HepG2 (cell line): ENCODE results near the gene SUMO1. TPM values are rescaled to one million over a fixed set of nuclear protein-coding genes. Genes with fewer than 3 reads are reported as not detected.

Source experiments
- ATRX ChIP-seq: sonication (generic); formaldehyde crosslinking; IDR thresholded peaks from 2 replicates; pipeline ENCODE4 v1.4.0; 2020; ENCODE audit warnings: missing genetic modification reagents, borderline replicate concordance
- FOXO4 ChIP-seq: sonication (generic); formaldehyde crosslinking; conservative IDR thresholded peaks from 2 replicates; pipeline ENCODE4 v1.8.1; 2023; ENCODE audit warnings: missing genetic modification reagents
- HES4 ChIP-seq: sonication (generic); formaldehyde crosslinking; IDR thresholded peaks from 2 replicates; pipeline ENCODE4 v1.9.0; 2021; ENCODE audit warnings: mild to moderate bottlenecking, missing genetic modification reagents, borderline replicate concordance
- MIXL1 ChIP-seq: IDR thresholded peaks from 2 replicates; pipeline ENCODE4 v1.6.1; 2016
- NFATC3 ChIP-seq: sonication (generic); formaldehyde crosslinking; IDR thresholded peaks from 2 replicates; pipeline ENCODE4 v1.5.1; 2020; ENCODE audit warnings: mild to moderate bottlenecking, missing genetic modification reagents
- SKI ChIP-seq: fragments of 450-650 bp; IDR thresholded peaks from one replicate; pipeline ENCODE4 v1.6.1; 2018; ENCODE audit warnings: mild to moderate bottlenecking; ENCODE audit not compliant: partially characterized antibody
- SOX13 ChIP-seq, 3 experiments: fragments of 450-650 bp in 1 of 3; sonication (generic) in 1 of 3; formaldehyde crosslinking in 1 of 3; IDR thresholded peaks in 2 of 3; conservative IDR thresholded peaks in 1 of 3; 2 replicates each; pipeline versions ENCODE4 v1.5.0 to v1.6.1; 2016 to 2020; ENCODE audit warnings: antibody characterized with exemption in 1 of 3, mild to moderate bottlenecking in 1 of 3, missing compliant biosample characterization in 1 of 3, missing genetic modification reagents in 1 of 3, moderate library complexity in 1 of 3
- ZBTB2 ChIP-seq: sonication (generic); formaldehyde crosslinking; IDR thresholded peaks from 2 replicates; pipeline ENCODE4 v1.8.0; 2022; ENCODE audit warnings: low read depth, missing genetic modification reagents
- ZNF580 ChIP-seq: IDR thresholded peaks from 2 replicates; pipeline ENCODE4 v1.6.1; 2016; ENCODE audit warnings: low read depth, borderline replicate concordance
- ZNF619 ChIP-seq: sonication (generic); formaldehyde crosslinking; IDR thresholded peaks from 2 replicates; pipeline ENCODE4 v1.4.0; 2020; ENCODE audit warnings: mild to moderate bottlenecking, missing genetic modification reagents
- ZNF639 ChIP-seq: conservative IDR thresholded peaks from 2 replicates; pipeline ENCODE4 v1.6.1; 2018; ENCODE audit warnings: missing genetic modification reagents
- ZNF687 ChIP-seq: sonication (generic); formaldehyde crosslinking; IDR thresholded peaks from 2 replicates; pipeline ENCODE4 v1.5.1; 2020; ENCODE audit warnings: mild to moderate bottlenecking, missing genetic modification reagents, moderate library complexity
- ZNF816 ChIP-seq: sonication (generic); formaldehyde crosslinking; IDR thresholded peaks from 2 replicates; pipeline ENCODE4 v1.8.0; 2022; ENCODE audit warnings: missing genetic modification reagents, mild to moderate bottlenecking, borderline replicate concordance
- polyA plus RNA-seq, 8 experiments: library from polyadenylated mRNA; depleted of rRNA in 3 of 8; stranded (reverse) in 7 of 8; unstranded in 1 of 8; fragments of >200 nt; fragmentation: Illumina TruSeq in 4 of 8; extraction: Trizol in 4 of 8; gene quantifications; 2 replicates each; pipeline versions ENCODE4 v1.2.1 to v1.2.3, GENCODE V29; 2011 to 2016; ENCODE audit warnings: low read depth in 4 of 8, missing spikeins in 1 of 8, mixed read lengths in 1 of 8; ENCODE audit not compliant: insufficient read depth in 1 of 8
- total RNA-seq, 5 experiments: library from RNA; depleted of rRNA; stranded (reverse); fragments of >200 nt; fragmentation: Illumina TruSeq; extraction: Trizol; gene quantifications; 2 replicates each; pipeline ENCODE4 v1.2.3, GENCODE V29; 2016; ENCODE audit warnings: low read depth in 1 of 5
- TF ChIP-seq, protein P1 (sequence below): sonication (generic); formaldehyde crosslinking; IDR thresholded peaks from 2 replicates; pipeline ENCODE4 v1.5.1; 2020; ENCODE audit warnings: mild to moderate bottlenecking, missing genetic modification reagents, borderline replicate concordance
- TF ChIP-seq, protein P2 (sequence below): sonication (generic); formaldehyde crosslinking; IDR thresholded peaks from 2 replicates; pipeline ENCODE4 v1.9.0; 2021; ENCODE audit warnings: missing genetic modification reagents, borderline replicate concordance

SUMO1 gene
- total and polyA plus RNA-seq, 2 of the 13 experiments (the other 11 are each of a cell fraction or from before 2014, with no cell fraction given), result 101 to 173 TPM

DNA sequence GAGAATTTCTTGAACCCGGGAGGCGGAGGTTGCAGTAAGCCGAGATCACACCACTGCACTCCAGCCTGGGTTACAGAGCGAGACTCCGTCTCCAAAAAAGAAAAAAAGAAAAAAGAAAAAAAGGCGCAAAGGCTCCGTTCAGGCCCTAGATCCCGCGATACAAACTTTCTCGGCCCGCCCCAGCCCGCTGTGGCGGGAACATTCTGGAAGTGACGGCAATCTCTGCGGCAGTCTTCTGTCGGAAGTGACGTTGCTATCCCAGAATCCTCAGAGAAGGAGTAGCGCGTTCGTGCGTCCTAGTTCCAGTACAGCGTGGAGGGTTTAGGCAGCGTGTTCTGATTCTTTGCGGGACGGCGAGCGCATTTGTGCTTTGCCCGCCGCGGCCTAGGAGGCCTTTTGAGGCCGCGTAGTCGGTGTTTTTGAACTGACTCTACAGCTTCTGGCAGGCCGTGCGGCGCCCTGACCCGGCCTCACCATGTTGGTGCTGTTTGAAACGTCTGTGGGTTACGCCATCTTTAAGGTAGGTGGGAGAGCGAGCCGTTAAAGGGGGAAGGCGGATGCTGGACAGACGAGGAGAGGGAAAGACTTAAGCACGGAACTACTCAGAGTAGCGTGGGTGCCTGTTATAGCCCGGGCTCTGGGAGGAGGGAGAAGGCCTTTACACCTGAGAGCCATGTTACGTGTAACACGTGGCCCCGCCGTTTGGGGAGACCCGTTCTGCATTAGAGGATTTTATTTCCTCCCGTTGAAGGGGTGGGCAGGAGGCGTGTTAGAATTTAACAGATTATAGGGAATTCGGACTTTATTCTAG is 27.3 kb upstream of the SUMO1 start, which contains the start of gene NOP58 (continued):
- TF ChIP-seq ZNF639 (CRISPR knock-in tag) (peak; percentile 73), ZNF619 (no peak), SKI (peak; percentile 9), MIXL1 (CRISPR knock-in tag) (0 out of 2 replicates have a peak, but pooled peaks have one; percentile 61), ZNF687 (CRISPR knock-in tag) (peak; percentile 98), ATRX (CRISPR knock-in tag) (peak; percentile 20; the same call in 1 of the 2 replicates), ZBTB2 (peak; percentile 62; the same call in 1 of the 2 replicates), SOX13 (IDR thresholded peaks at IDR 0.05) (no peak), SOX13 (CRISPR knock-in tag; conservative IDR thresholded peaks at IDR 0.05 in 1 of 2, IDR thresholded peaks at IDR 0.05 in 1 of 2) (peak in 1 of 2 experiments; percentile 53; a peak in 2 of 4 replicates), ZNF816 (CRISPR knock-in tag) (peak; percentile 97; the same call in 1 of the 2 replicates), FOXO4 (CRISPR knock-in tag) (peak; percentile 73; the same call in 1 of the 2 replicates), NFATC3 (peak; percentile 96), ZNF580 (peak; percentile 91), HES4 (CRISPR knock-in tag) (peak; percentile 94)
- TF ChIP-seq, protein P1, sequence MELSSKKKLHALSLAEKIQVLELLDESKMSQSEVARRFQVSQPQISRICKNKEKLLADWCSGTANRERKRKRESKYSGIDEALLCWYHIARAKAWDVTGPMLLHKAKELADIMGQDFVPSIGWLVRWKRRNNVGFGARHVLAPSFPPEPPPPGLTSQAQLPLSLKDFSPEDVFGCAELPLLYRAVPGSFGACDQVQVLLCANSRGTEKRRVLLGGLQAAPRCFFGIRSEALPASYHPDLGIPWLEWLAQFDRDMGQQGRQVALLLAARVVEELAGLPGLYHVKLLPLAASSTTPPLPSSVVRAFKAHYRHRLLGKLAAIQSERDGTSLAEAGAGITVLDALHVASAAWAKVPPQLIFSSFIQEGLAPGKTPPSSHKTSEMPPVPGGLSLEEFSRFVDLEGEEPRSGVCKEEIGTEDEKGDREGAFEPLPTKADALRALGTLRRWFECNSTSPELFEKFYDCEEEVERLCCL, result peak; percentile 77; the same call in 1 of the 2 replicates
- TF ChIP-seq, protein P2, sequence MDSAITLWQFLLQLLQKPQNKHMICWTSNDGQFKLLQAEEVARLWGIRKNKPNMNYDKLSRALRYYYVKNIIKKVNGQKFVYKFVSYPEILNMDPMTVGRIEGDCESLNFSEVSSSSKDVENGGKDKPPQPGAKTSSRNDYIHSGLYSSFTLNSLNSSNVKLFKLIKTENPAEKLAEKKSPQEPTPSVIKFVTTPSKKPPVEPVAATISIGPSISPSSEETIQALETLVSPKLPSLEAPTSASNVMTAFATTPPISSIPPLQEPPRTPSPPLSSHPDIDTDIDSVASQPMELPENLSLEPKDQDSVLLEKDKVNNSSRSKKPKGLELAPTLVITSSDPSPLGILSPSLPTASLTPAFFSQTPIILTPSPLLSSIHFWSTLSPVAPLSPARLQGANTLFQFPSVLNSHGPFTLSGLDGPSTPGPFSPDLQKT (CRISPR knock-in tag), result no peak
